A673 (cell line): ENCODE measurements around the gene VAMP5.

Experiments
- CTCF ChIP-seq: fragments of 300-800, 200-600 bp; sonication (generic); conservative IDR thresholded peaks from 2 replicates; pipeline ENCODE4 v1.5.1; 2017; ENCODE audit warnings: low read depth, mild to moderate bottlenecking, antibody characterized with exemption, low read length, moderate library complexity, mixed read lengths
- EZH2 ChIP-seq: fragments of 200-600 bp; sonication (generic); IDR thresholded peaks from 2 replicates; pipeline ENCODE4 v1.6.1; 2017; ENCODE audit warnings: borderline replicate concordance, low read depth, mild to moderate bottlenecking, mixed read lengths, antibody characterized with exemption, low read length; ENCODE audit not compliant: poor library complexity, severe bottlenecking

GRCh38 chr2:85577386-85578242, 6.6 kb upstream of the VAMP5 start, which contains the start of gene VAMP8:
- TF ChIP-seq CTCF = no peak
- no peak for TF ChIP-seq EZH2
